HG03460 (cell line): ENCODE data around the gene THSD4.
"Not testable (repeated sequence)": the region's sequence is repeated elsewhere in the genome, so short reads cannot be mapped to it uniquely, and the experiment has no call there.

Experiments
- ATAC-seq: cut with Tn5 transposase; IDR thresholded peaks from one replicate; pipeline ENCODE4 v1.9.1; 2021; ENCODE audit not compliant: unreplicated experiment

Gene THSD4

DNA sequence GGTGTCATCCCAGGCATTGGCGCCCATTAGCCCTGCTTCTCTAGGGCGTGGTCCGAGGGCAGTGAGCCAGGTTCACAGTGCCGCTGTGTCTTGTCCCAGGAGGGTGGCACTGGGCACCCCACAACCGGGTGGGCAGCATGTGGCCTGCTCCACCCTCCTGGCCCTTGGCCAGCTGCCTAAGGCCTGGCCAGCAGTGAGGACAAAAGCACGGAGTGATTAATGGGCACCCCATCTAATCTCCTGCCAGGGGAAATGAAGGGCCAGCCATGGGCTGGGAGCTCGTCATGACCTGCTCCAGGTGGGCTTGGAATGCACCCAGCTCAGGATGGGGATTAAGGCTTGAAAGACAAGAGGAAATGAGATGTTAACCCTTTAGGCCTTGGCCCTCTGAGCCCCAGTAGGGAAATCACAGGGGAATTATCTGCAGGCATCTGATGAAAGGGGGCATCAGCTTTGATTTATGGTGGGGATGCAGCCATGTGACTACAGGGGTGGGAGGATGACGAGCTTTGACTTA lies 5.2 kb downstream of the THSD4 start:
- no peak for ATAC-seq

DNA sequence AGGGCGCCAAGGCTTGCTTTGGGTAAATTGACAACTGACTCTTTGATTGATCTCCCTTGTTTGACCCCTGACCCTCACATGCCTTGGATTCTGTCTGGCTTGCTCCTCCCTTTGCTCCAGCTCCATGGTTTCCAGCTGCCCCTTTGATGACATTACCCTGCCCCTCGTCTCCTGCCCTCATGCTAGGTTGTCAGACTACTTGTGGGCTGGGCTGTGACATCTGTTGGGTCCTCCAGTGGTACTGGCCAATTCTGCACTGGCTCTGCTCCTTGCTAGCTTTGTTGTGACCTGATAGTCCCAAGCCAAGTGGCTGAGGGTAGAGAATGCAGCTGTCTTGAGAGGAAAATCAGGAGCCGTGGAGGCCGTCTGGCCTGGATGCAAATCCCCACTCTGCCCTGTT lies 6.2 kb downstream of the THSD4 start:
- no peak for ATAC-seq

DNA sequence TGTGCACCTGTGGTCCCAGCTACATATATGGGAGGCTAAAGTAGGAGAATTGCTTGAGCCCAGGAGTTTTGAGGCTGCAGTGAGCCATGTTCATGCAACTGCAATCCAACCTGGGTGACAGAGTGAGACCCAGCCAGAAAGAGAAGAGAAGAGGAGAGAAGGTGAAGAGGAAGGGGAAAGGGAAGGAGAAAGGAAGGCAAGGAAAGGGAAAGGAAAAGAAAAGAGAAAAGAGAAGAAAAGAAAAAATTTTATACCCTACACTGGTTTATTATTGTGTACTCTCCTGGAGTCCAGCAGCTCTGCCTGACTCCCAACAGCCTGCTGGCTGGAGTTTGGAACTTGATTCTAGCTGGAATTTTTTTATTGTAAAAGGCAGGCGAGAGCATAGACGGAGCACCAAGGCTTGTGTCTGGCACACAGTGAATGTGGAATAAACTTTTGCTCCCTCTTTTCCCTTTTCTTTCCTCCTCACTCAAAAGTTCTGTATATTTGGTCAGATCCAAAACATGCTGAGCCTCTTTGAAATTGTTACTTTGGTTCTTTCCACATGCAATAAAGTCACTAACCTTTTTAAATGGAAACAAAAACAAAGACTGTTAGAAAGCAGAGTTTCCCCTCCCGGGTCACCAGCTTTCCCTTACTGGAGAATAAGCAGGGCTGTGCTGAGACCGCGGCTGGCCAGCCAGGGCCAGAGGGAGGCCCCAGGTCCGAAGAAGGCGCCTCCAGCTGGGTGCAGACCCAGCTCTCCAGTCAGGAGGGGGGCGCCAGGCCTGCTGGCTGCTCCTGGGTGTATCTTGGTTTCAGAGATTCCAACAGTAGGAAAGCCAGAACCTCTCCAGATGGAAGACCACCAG lies 9.9 kb downstream of the THSD4 start:
- ATAC-seq, result no peak

DNA sequence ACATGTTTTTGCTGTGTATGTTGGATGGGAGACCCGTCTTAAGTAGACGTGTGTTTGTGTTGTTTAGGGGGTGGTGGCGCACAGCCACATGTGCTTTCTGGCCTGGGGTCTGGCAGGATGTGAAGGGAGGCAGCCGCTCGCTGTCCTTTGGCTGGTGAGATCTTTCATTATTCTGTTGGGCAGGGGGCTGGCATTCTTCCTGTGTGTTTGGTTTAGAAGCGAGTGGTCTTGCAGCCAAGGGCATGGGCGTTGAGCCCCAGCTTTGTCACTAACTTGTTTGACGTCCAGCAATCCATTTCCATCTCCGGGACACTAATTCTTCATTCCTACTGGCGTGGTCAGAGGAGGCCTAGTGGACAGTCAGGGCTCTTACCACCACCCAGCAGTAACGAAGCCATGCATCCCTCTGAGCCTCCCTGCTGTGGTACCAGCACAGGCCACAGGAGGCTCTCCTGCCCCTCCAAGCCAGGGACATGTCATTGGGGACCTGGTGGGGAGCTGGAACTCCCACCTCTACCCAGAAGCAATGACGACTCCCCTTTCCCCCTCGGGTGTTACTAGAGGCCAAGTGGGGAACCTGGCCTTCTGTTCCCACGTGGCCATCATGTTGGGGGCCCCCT lies 10.7 kb downstream of the THSD4 start:
- ATAC-seq, result no peak

DNA sequence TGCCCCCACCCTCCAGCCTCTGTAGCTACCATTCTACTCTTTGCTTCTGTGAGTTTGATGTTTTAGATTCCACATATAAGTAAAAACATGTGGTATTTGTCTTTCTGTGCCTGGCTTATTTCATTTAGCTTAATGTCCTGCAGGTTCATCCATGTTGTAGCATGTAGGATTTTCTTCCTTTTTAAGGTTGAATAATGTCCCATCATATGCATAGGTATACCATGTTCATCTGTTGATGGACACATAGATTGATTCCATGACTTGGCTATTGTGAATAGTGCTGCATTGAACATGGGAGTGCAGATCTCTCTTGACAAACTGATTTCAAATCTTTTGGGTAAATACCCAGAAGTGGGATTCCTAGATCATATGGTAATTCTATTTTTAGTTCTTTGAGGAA lies 11.8 kb downstream of the THSD4 start:
- ATAC-seq, result no peak

DNA sequence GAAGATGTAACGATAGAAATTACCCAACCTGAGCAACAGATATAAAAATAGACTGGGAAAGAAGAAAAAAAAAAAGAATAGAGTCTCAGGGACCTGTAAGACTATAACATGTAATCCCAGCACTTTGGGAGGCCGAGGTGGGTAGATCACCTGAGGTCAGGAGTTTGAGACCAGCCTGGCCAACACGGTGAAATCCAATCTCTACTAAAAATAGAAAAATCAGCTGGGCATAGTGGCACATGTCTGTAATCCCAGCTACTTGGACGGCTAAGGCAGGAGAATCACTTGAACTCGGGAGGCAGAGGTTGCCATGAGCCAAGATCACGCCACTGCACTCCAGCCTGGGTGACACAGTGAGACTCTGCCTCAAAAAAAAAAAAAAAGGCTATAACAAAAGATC lies 12.9 kb downstream of the THSD4 start:
- ATAC-seq, result not testable (repeated sequence)

DNA sequence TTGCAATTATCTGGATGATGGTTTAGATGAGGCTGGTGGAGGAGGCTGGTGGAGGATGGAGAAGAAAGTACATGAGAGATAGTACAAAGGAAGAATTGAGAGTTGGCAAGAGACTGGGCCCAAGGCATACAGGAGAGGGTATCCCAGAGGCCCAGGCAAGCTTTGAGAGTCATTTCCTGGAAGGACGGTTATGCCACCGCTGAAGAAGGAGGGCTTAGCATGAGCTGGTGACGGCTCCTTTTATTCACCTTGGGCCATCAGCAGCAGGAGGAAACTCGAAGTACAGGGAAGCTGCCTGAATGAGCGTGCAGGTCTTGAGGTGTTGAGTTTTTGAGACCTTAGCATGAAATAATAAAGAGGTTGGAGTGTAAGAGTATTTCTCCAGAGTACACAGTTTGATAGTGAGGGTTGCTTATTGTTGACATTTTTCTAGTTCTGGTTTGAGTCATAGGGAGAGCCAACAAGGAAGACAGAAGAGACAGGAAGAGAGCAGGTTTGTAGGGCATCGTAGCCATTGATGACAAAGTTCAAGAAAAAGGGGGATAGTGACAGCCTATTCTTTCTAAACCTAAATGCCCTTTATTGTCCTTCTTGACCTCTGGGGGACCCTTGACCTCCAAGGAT lies 13.8 kb downstream of the THSD4 start:
- ATAC-seq, result no peak

DNA sequence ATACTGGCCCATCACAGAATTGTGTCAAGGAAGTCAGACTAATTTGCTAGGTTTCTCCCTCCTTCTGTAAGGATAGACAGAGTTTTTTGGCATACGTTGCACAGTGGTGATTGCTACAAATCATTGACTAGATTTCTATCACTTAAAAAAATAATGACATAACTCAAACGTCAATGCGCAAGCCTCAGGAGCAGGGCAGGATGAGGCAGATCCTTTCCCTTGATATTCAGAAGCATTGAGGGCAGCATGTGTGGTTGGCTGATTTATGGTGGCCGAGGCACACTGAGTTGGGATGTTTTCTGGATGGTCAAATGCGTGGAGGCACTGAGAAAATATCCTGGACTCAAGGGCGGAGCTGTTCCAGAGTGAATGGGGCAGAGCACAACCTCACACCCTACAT lies 14.4 kb downstream of the THSD4 start:
- no peak for ATAC-seq

DNA sequence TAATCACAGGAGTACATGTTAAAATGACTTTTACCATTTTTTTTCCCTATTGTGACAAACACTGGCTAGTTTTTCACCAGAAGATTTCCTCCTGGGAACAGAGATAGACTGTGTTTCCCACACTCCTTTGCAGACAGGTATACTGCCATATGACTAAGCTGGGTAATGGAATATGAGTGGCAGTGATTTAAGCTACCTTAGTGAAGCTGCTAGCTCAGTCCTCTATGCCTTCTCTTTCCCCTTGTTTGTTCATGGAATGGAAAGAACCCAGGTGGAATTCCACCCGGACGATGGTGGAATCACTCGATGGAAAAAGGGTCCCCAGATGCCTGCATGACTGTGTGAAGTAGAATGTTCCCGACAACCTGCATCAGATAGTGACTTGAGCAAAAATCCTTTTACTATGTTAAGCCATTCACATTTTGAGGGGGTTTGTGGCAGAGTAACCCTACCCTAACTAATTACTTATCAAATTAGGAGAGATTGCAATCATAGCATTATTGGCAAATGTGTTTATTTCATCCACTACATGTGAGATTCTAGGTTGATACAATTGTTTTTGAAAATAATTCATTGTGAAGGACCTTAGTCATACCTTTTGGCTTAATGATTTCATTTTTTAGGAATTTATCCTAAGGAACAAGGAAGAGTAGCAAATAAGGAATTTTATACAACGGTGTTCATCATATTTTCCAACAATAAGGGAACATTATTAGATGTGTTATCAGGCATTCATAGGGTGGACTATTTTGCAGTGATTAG lies 16.5 kb downstream of the THSD4 start:
- no peak for ATAC-seq

DNA sequence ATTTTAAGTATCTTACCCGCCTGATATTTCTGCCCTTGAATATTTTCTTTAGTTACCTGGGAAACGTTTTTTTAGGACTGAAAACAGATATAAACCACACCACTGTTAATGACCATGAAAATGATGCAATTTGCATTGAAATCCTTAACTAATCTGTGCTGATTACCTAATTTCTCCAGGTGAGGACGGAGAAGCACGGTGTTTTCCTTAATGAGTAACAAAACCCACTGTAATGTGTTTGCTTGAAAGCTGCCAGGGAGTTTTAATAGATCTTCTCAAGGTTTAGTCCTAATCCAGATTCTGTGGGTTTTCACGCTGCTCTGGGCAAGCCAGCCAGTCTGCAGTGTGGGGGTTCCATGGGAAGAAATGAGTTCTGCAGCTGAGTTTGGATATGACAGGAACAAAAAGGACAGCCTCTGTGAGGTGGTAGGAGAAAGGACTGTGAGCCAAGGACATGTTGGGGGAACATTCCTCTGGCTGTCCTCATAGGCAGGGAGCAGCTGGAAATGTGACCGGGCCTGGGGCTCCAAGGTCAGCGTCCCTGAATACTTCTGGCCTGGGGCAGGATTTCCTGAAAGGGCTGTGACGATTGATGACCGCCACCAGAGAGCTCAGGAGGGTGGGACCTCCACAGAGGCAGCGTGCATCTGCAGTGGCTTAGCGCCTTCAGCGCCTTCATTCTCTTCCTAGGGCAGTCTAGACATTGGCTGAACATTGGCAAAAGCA lies 18.6 kb downstream of the THSD4 start:
- ATAC-seq, result no peak

DNA sequence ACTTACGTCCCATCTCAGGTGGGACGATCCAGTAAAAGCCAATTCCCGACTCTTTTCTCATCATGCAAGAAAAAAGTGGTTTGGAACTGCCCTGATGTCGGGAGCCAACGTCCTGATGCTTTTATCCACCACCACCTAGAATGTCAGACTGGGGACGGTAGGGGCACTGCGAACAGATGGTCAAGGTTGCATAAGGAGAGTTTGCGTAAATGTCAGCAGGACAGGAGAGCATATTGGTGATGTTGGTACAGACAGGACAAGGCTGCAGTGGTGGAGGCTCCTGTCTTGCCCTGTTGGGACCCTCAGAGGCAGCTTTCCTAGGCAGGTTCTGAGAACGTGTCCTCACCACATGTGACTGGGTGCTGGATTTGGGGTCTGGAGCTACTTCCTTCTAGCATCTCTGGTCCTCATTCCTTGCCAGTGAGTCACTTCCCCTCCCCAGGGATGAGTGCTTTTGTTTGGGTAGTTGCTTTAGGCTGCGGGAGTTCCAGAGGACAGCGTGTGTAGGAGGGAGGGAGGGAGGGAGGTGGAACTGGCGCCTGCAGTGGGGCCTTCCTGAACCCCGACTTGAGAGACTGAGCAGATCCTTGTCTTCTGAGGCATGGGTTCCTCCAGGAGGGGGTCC lies 21.0 kb downstream of the THSD4 start:
- no peak for ATAC-seq

DNA sequence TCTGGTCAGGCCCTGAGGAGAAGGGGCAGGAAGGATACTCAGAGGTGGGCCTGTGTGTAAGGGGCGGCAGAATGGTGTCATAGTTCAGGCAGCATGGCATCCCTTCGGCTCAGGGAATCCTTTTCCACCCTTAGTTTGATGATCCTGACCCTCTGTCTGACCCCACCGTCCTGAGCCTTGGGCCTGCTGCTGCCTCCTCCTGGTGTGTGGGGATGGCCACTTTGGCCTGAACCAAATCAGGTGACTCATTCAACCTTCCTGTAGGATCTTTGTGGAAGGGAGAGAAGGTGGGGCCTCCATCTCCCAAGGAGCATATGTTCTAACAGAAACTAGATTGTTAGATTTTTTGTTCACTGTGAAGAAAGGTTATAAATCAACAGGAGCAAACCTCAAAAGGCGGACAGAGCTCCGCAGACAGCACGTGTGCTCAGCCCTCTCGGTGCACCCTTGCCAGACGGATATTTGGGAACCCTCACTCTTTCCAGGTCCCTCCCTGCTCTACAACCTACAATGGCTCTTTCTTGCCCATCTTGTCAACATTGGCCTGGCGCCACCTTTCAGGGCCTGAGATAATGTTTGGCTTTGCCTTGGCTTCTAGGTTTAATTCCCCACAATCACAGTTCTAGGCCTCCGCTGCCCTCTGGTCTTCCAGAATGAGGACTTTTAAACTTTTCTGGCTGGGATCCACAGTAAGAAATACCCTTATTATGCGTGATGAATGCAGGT lies 21.7 kb downstream of the THSD4 start:
- no peak for ATAC-seq

DNA sequence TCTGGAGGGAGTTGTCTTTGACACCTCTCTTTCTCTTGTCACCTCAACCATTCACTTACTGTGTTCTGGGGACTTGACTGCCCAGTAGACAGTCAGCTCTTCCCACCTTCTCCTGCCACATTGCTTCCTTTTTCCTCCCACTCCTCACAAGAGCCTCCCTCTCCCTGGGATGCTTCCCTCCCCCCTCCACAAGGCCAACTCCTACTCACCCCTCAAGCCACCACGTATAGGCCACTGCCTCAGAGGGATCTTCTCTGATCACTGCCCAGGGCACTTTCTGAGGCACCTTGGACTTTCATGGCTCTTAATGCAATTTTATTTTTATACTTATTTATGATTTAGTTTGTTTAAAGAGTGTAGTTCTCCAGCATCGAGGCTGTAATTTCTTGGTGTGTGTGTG lies 23.2 kb downstream of the THSD4 start:
- ATAC-seq, result no peak

DNA sequence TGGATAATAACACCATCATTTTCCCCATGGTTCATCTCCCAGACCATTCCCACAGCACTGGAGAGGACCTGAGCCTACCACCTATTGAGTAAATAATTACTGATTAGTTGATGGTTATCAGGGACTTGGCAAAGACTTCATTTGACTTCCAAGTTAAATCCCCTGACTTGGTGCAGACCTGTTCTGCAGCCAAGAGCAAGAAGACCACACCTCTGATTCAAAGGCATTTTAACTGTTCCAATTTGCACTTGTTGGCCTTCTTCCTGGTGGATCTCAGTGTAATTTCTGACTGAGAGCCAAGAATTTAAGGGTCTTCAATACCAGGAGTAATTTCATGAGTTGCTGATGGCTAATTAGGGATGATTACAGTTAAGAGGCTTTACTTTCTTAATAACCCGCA lies 24.0 kb downstream of the THSD4 start:
- no peak for ATAC-seq

DNA sequence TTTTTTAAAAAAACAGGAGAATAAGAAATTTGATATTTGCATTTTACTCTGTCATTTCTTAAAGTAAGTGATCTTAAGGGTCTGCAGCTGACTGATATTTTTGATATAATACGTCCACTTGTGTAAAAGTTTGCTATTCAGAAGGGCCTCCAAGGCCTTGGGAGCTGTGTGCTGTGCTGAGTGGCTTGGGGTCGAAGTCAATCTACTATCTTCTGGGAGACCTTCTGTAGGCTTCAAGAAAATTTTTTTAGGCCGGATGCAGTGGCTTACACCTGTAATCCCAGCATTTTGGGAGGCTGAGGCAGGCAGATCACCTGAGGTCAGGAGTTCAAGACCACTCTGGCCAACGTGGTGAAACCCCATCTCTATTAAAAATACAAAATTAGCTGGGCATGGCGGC lies 26.3 kb downstream of the THSD4 start:
- ATAC-seq, result no peak

DNA sequence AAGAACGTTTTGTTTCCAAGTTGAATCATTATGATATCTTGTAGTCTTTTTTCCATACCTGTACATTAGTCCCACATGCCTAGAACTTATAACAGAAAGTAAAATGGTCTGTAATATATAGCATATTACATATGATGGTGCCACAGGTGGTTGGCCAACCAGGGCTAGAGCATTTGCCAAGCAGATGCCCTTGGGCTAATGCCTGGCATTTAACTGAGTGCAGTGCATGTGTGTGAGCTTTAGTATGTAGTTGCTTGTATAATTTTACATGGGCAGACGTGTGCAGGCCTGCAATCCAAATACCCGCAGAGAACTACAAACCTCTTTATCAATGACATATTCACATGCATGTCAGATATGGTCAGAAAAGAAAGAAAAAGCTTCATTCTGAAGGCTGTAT lies 27.5 kb downstream of the THSD4 start:
- ATAC-seq, result no peak

DNA sequence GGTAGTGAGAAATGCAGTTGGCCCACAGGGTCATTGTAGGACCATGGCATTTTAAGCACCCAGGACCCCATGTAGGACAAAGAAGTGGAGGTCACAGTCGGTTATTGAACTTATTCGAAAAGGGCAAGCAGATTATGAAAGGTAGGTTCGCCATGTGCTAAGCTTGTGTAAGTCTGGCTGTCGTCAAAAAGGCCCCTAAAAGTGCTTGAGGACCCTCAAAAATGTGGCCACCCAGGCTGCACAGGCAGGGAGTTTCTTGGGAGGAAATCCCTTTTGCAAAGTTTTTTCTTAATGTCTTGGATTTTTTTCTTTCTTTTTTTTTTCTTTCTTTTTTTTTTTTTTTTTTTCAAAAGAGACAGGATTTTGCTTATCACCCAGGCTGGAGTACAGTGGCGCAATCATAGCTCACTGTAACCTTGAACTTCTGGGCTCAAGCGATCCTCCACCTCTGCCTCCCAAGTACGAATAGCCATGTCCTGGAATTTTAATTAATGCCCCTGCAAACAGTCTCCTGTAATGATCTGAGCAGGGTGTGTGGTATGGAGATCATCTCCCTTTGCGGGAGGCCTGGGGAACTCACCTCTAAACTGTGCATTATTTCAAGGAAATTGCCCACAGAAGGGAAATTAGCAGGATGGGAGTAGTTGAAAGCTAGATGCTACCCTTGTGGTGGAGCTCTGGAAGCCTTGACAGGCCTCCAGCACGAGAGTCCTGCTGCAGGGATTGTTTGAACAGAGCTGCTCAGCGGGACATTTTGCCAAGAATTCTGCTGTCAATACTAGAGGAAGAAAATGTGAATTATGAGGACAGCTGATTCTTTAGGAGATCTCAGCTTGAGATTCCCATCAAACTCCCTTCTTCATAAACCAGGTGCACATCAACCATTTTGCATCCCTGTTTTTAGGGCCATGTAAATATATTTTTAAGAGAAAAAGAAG lies 28.4 kb downstream of the THSD4 start:
- no peak for ATAC-seq

DNA sequence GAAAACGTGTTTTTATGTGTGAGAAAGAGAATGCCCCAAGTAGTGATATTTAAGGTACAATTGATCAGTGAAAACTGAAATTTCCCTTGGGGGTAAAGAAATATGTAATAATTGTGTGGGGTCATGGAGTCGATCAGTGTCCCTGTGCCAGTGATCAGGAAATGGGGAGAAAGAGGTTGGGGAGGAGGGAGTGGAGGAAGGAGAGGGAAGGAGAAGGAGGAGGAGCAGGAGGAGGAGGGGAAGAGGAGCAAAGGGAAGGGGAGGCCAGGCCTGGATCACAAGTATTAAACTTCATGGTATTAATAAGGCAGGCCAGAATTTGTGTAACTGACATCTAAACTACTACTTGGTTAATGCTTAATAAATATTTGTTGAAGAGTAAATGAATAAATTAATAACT lies 30.4 kb downstream of the THSD4 start:
- no peak for ATAC-seq
